GM18507 (cell line): ENCODE data around the gene QSOX1.

ENCODE experiments used
- DNase-seq: peaks from one replicate; pipeline ENCODE4 v3.0.0; 2011; ENCODE audit warnings: low read depth; ENCODE audit not compliant: insufficient read length; ENCODE audit errors: extremely low spot score
- FAIRE-seq: peaks from 2 replicates; lab custom pipeline; 2011; peaks lifted over from hg19 to GRCh38; lab: Jason Lieb, UNC

QSOX1 gene

GRCh38 chr1:180185281-180185680, 30.6 kb downstream of the QSOX1 start:
- DNase-seq: no peak
- FAIRE-seq: no peak

- no peak for DNase-seq
- no peak for FAIRE-seq
These were observed 31.4 kb downstream of the QSOX1 start for GRCh38 chr1:180185971-180186645.

GRCh38 chr1:180186831-180187230, 32.2 kb downstream of the QSOX1 start:
- DNase-seq: no peak
- no peak for FAIRE-seq

GRCh38 chr1:180187626-180188025, 33.0 kb downstream of the QSOX1 start:
- DNase-seq (no peak), FAIRE-seq (no peak)

- FAIRE-seq: no peak
- DNase-seq: peak; percentile 40
These were observed 33.4 kb downstream of the QSOX1 start for GRCh38 chr1:180188091-180188506.

- FAIRE-seq: no peak
- no peak for DNase-seq
These were observed 34.1 kb downstream of the QSOX1 start for GRCh38 chr1:180188684-180189175.

GRCh38 chr1:180190091-180190490, 35.4 kb downstream of the QSOX1 start:
- FAIRE-seq (no peak), DNase-seq (no peak)

GRCh38 chr1:180192172-180192571, 37.5 kb downstream of the QSOX1 start:
- no peak for FAIRE-seq

GRCh38 chr1:180193141-180194047, 38.7 kb downstream of the QSOX1 start:
- no peak for FAIRE-seq
- no peak for DNase-seq

More at GRCh38 chr1:180192172-180192571, 37.5 kb downstream of the QSOX1 start:
- DNase-seq: no peak

- DNase-seq (no peak), FAIRE-seq (no peak)
These were observed 39.4 kb downstream of the QSOX1 start for GRCh38 chr1:180194048-180194425.

- no peak for DNase-seq
- FAIRE-seq: no peak
These were observed 40.0 kb downstream of the QSOX1 start for GRCh38 chr1:180194546-180195207.

- DNase-seq (no peak), FAIRE-seq (no peak)
These were observed 40.7 kb downstream of the QSOX1 start for GRCh38 chr1:180195401-180195800.

- FAIRE-seq (no peak), DNase-seq (no peak)
These were observed 41.2 kb downstream of the QSOX1 start for GRCh38 chr1:180195916-180196315.

GRCh38 chr1:180196436-180197003, 41.9 kb downstream of the QSOX1 start:
- FAIRE-seq (no peak), DNase-seq (no peak)

GRCh38 chr1:180197231-180197630, 42.6 kb downstream of the QSOX1 start:
- FAIRE-seq: no peak
- no peak for DNase-seq

- no peak for FAIRE-seq
- no peak for DNase-seq
These were observed 43.5 kb downstream of the QSOX1 start for GRCh38 chr1:180198196-180198595.

- no peak for FAIRE-seq
- DNase-seq: no peak
These were observed 43.9 kb downstream of the QSOX1 start for GRCh38 chr1:180198611-180199010.

GRCh38 chr1:180199018-180199417, 44.3 kb downstream of the QSOX1 start:
- FAIRE-seq: no peak
- DNase-seq: no peak

- DNase-seq (no peak), FAIRE-seq (no peak)
These were observed 47.0 kb downstream of the QSOX1 start for GRCh38 chr1:180201451-180202200.
